ENCODE results near the gene THSD7B. TPM values are rescaled to one million over a fixed set of nuclear protein-coding genes. Genes with fewer than 3 reads are reported as not detected.

Gene THSD7B
- total RNA-seq, 1 donor from 2014 or later = 1.2 TPM

DNA sequence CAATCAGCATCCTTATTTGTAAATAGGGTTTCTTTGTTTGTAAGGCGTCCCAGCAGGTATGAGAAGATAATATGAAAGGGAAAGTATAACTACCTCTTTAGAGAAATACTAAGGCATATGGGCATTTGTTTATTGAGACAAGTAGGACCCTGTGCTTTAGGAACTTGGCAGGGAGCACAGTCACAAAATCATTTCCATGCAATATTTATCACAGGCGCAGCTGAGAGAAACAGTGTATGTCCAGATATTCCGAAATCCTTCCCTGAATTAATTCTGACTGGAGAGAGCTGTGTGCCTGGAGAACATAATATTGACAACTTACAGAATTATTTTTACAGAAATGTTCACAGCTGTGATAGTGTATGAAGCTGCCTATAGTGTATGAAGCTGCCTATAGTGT, 416.7 kb downstream of the THSD7B start:
- H3K27ac ChIP-seq = no peak overlapping the region
- H3K4me1 Mint-ChIP-seq = no peaks in the 10 kb centered on the region
- no peaks in the 10 kb centered on the region for H3K36me3 ChIP-seq

DNA sequence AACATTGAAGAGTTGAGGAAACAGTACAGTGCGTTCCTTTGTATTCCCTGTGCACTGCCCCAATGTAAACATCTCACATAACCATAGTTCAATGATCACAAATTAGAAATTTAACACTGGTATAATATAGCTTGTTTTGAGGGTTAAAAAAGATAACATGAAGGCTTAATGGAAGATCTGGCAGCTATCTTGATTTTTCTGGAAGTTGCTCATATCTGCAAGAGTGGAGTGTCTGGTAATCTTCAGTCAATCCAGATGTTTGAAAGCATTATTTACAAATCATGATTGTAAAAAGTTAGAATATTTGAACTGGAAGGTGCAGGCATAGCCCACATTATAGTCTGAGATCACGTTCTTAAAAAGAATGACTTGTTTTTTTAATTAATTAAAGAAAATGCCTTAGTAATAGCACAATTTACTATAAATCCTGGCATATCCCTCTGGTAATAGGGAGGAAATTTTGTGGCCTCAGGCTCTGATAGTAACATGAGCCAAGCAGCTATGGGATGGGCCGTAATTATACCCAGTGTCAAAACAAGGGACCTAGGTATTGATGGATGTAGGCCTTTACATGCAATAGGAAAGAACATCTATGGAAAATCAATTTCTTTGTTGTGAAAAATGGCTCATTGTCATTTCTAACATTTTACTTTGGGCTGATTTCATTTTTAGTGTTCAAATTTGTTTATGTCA, 418.0 kb downstream of the THSD7B start:
- Mint-ChIP-seq H3K36me3 (no peaks in the 10 kb centered on the region), H3K27me3 (ENCODE audit: insufficient read depth, low read depth) (no peaks in the 10 kb centered on the region), H3K27ac (no peak overlapping the region), H3K4me3 (no peak overlapping the region), H3K4me1 (no peaks in the 10 kb centered on the region), H3K9me3 (peaks cover 2% of the 10 kb centered on the region)
- Histone ChIP-seq H4K20me1 (ENCODE audit: low read depth) (no peaks in the 10 kb centered on the region), H3K9me3 (ENCODE audit: low read depth) (no peaks in the 10 kb centered on the region), H3K9ac (no peak overlapping the region), H3K4me2 (no peak overlapping the region), H3K79me2 (ENCODE audit: low read depth) (no peaks in the 10 kb centered on the region), H3K4me1 (no peaks in the 10 kb centered on the region), H3F3A (ENCODE audit: low read depth) (no peaks in the 10 kb centered on the region), H3K4me3 (no peak overlapping the region), H2AFZ (replicated peaks) (no peak overlapping the region), H3K27me3 (no peaks in the 10 kb centered on the region), H3K27ac (no peak overlapping the region), H3K36me3 (no peaks in the 10 kb centered on the region)
- no peak for TF ChIP-seq EZH2phosphoT487 (IDR thresholded peaks at IDR 0.05)
- TF ChIP-seq, protein P1, sequence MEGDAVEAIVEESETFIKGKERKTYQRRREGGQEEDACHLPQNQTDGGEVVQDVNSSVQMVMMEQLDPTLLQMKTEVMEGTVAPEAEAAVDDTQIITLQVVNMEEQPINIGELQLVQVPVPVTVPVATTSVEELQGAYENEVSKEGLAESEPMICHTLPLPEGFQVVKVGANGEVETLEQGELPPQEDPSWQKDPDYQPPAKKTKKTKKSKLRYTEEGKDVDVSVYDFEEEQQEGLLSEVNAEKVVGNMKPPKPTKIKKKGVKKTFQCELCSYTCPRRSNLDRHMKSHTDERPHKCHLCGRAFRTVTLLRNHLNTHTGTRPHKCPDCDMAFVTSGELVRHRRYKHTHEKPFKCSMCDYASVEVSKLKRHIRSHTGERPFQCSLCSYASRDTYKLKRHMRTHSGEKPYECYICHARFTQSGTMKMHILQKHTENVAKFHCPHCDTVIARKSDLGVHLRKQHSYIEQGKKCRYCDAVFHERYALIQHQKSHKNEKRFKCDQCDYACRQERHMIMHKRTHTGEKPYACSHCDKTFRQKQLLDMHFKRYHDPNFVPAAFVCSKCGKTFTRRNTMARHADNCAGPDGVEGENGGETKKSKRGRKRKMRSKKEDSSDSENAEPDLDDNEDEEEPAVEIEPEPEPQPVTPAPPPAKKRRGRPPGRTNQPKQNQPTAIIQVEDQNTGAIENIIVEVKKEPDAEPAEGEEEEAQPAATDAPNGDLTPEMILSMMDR (IDR thresholded peaks at IDR 0.05) = no peak
- TF ChIP-seq EZH2 (IDR thresholded peaks at IDR 0.05) = no peak
- no peak for DNase-seq (ENCODE audit: low spot score)

More for the DNA sequence above, 416.7 kb downstream of the THSD7B start:
- Mint-ChIP-seq H3K27me3 (ENCODE audit: insufficient read depth, low read depth) (no peaks in the 10 kb centered on the region), H3K9me3 (peaks cover 2% of the 10 kb centered on the region), H3K27ac (no peak overlapping the region), H3K36me3 (no peaks in the 10 kb centered on the region), H3K4me3 (no peak overlapping the region)
- H4K20me1 ChIP-seq (ENCODE audit: low read depth) = no peaks in the 10 kb centered on the region
- no peak overlapping the region for H2AFZ ChIP-seq (replicated peaks)
- no peak overlapping the region for H3K4me3 ChIP-seq
- TF ChIP-seq EZH2 (IDR thresholded peaks at IDR 0.05) (no peak), EZH2phosphoT487 (IDR thresholded peaks at IDR 0.05) (no peak)
- TF ChIP-seq, protein P1 (IDR thresholded peaks at IDR 0.05) = no peak
- no peaks in the 10 kb centered on the region for H3F3A ChIP-seq (ENCODE audit: low read depth)
- no peak for DNase-seq (ENCODE audit: low spot score)
- H3K9me3 ChIP-seq (ENCODE audit: low read depth) = no peaks in the 10 kb centered on the region
- H3K4me1 ChIP-seq = no peaks in the 10 kb centered on the region
- no peaks in the 10 kb centered on the region for H3K79me2 ChIP-seq (ENCODE audit: low read depth)
- no peak overlapping the region for H3K4me2 ChIP-seq
- no peaks in the 10 kb centered on the region for H3K27me3 ChIP-seq
- no peak overlapping the region for H3K9ac ChIP-seq

DNA sequence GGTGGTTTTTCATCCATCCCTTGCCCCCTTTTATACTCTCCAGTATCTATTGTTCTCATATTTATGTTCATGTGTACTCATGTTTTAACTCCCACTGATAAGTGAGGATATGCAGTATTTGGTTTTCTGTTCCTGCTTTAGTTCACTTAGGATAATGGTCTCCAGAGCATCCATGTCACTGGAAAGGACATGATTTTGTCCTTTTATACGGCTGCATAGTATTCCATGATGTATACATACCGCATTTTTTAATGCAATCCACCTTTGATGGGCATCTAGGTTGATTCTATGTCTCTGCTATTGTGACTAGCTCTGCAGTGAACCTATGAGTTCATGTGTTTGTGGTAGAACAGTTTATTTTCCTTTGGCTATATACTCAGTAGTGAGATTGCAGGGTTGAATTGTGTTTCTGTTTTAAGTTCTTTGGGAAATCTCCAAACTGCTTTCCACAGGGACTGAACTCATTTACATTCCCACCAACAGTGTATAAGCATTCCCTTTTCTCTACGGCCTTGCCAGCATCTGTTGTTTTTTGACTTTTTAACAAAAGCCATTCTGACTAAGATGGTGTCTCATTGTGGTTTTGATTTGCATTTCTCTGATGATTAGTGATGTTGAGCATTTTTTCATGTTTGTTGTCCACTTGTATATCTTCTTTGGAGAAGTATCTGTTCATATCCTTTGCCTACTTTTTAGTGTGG, 420.2 kb downstream of the THSD7B start:
- H3K36me3 Mint-ChIP-seq = no peaks in the 10 kb centered on the region
- H3K9me3 ChIP-seq (ENCODE audit: low read depth) = no peaks in the 10 kb centered on the region

More for the DNA sequence above, 420.2 kb downstream of the THSD7B start:
- Mint-ChIP-seq H3K27me3 (ENCODE audit: insufficient read depth, low read depth) (no peaks in the 10 kb centered on the region), H3K4me1 (no peaks in the 10 kb centered on the region), H3K27ac (no peak overlapping the region), H3K4me3 (no peak overlapping the region), H3K9me3 (peaks cover 2% of the 10 kb centered on the region)
- no peak overlapping the region for H3K9ac ChIP-seq
- no peaks in the 10 kb centered on the region for H3K36me3 ChIP-seq
- no peak for DNase-seq (ENCODE audit: low spot score)
- TF ChIP-seq EZH2phosphoT487 (IDR thresholded peaks at IDR 0.05) = no peak
- TF ChIP-seq, protein P1 (IDR thresholded peaks at IDR 0.05) = no peak
- no peak for TF ChIP-seq EZH2 (IDR thresholded peaks at IDR 0.05)
- no peak overlapping the region for H3K27ac ChIP-seq
- H3K4me2 ChIP-seq = no peak overlapping the region
- H3K4me3 ChIP-seq = no peak overlapping the region
- H4K20me1 ChIP-seq (ENCODE audit: low read depth) = no peaks in the 10 kb centered on the region
- no peaks in the 10 kb centered on the region for H3F3A ChIP-seq (ENCODE audit: low read depth)
- H3K4me1 ChIP-seq = no peaks in the 10 kb centered on the region
- H3K27me3 ChIP-seq = no peaks in the 10 kb centered on the region
- no peak overlapping the region for H2AFZ ChIP-seq (replicated peaks)
- H3K79me2 ChIP-seq (ENCODE audit: low read depth) = no peaks in the 10 kb centered on the region

Data from neural progenitor cell (in vitro differentiated cells).